Progenitor cell of endocrine pancreas (in vitro differentiated cells): Measurements from ENCODE around the gene SLC9A7. TPM values are rescaled to one million over a fixed set of nuclear protein-coding genes. Genes with fewer than 3 reads are reported as not detected.

ENCODE experiments used
- DNase-seq: peaks from one replicate; pipeline ENCODE4 v3.0.0; 2021; ENCODE audit warnings: low spot score; ENCODE audit not compliant: unreplicated experiment
- H3K27ac Mint-ChIP-seq: 2 replicates; pipeline ENCODE4 v1.8.0; 2021; ENCODE audit warnings: mild to moderate bottlenecking, moderate library complexity, mixed read lengths
- H3K27me3 Mint-ChIP-seq: 2 replicates; pipeline ENCODE4 v1.8.0; 2021; ENCODE audit warnings: mixed read lengths
- H3K36me3 Mint-ChIP-seq: 2 replicates; pipeline ENCODE4 v1.8.0; 2022; ENCODE audit warnings: mixed read lengths; ENCODE audit not compliant: insufficient read depth
- H3K4me1 Mint-ChIP-seq: 2 replicates; pipeline ENCODE4 v1.8.0; 2021; ENCODE audit warnings: low read depth, mixed read lengths
- H3K4me3 Mint-ChIP-seq: 2 replicates; pipeline ENCODE4 v1.8.0; 2021; ENCODE audit warnings: low read depth, mild to moderate bottlenecking, moderate library complexity, mixed read lengths
- H3K9me3 Mint-ChIP-seq: 2 replicates; pipeline ENCODE4 v1.8.0; 2021; ENCODE audit warnings: low read depth, mixed read lengths
- total RNA-seq: library from RNA; stranded (reverse); gene quantifications from 2 replicates; pipeline ENCODE4 v1.2.1, GENCODE V29; 2021
- TF ChIP-seq, protein P1 (sequence below): fragments of 200-600 bp; sonication (generic); IDR thresholded peaks from one replicate; pipeline ENCODE4 v1.5.0; 2021; ENCODE audit warnings: antibody characterized with exemption, mild to moderate bottlenecking; ENCODE audit not compliant: unreplicated experiment

SLC9A7 gene
- total RNA-seq, 1 donor from 2014 or later, result 9.5 TPM

DNA sequence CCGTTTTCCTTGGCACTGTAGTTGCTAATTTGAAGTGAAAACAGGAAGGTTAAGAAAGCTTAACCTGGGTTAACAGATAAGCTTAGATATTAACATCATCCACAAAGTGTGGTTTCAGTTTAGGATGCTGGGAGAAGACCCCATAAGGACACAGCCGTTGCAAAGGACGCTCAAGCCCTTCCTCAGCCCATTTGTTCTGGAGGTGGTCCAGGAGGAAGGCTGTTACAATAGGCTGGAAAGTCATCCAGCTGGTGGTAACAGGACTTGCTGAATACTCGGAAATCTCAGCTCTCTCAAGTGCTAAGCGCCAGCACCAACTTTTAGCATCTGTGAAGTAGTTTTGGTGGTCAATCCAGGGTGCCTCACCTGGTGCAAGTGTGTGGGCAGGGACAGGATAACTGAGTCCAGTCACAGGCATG lies 171.2 kb downstream of the SLC9A7 start:
- H3K9me3 Mint-ChIP-seq, result peaks cover 8% of the 10 kb centered on the region
- no peaks in the 10 kb centered on the region for H3K27me3 Mint-ChIP-seq
- no peak overlapping the region for H3K27ac Mint-ChIP-seq
- no peak overlapping the region for H3K4me3 Mint-ChIP-seq
- TF ChIP-seq, protein P1, sequence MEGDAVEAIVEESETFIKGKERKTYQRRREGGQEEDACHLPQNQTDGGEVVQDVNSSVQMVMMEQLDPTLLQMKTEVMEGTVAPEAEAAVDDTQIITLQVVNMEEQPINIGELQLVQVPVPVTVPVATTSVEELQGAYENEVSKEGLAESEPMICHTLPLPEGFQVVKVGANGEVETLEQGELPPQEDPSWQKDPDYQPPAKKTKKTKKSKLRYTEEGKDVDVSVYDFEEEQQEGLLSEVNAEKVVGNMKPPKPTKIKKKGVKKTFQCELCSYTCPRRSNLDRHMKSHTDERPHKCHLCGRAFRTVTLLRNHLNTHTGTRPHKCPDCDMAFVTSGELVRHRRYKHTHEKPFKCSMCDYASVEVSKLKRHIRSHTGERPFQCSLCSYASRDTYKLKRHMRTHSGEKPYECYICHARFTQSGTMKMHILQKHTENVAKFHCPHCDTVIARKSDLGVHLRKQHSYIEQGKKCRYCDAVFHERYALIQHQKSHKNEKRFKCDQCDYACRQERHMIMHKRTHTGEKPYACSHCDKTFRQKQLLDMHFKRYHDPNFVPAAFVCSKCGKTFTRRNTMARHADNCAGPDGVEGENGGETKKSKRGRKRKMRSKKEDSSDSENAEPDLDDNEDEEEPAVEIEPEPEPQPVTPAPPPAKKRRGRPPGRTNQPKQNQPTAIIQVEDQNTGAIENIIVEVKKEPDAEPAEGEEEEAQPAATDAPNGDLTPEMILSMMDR, result no peak
- no peaks in the 10 kb centered on the region for H3K36me3 Mint-ChIP-seq
- peaks cover 1% of the 10 kb centered on the region for H3K4me1 Mint-ChIP-seq
- DNase-seq, result no peak

DNA sequence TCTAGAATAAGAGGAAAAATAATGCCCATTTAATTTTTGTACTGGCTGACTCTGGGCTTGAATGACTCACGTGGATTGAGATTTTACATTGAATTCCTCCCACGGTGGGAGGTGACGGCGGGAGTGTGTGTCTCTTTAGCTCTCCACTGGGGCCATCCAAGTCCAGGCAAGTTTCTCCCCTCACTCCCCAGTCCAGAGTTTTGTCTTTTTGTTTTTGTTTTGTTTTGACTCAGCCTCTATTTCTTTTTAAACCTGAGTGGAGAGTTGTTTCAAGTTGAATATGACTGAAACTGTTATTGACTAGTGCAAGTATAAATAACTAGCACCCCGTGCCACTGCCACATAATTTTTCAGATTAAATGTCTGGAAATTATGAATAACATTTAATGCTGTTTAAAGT lies 171.8 kb downstream of the SLC9A7 start:
- H3K27ac Mint-ChIP-seq, result no peak overlapping the region
- no peaks in the 10 kb centered on the region for H3K27me3 Mint-ChIP-seq
- H3K9me3 Mint-ChIP-seq, result peaks cover 5% of the 10 kb centered on the region
- peaks cover 1% of the 10 kb centered on the region for H3K4me1 Mint-ChIP-seq
- no peaks in the 10 kb centered on the region for H3K36me3 Mint-ChIP-seq
- DNase-seq, result no peak
- no peak overlapping the region for H3K4me3 Mint-ChIP-seq
- TF ChIP-seq, protein P1, result no peak

DNA sequence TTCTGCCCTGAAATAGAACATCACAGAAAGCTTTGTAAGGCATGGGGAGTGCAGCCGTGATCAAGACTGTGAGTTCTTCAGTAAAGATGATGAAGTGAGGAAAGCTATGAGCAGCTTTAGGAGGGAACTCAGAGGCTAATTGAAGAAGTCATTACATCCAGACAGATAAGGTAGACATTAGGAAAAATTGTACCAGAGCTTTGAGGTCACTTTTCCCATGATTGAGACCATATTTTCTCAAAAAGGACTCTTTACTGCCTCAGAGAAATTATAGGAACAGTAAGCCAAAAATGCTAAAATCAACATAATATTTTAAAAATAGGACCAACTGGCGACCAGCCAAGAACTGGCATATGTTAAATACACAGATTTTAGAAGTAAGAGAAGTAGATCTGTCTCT lies 174.2 kb downstream of the SLC9A7 start:
- Mint-ChIP-seq H3K4me3 (no peak overlapping the region), H3K36me3 (no peaks in the 10 kb centered on the region), H3K9me3 (peaks cover 3% of the 10 kb centered on the region)

DNA sequence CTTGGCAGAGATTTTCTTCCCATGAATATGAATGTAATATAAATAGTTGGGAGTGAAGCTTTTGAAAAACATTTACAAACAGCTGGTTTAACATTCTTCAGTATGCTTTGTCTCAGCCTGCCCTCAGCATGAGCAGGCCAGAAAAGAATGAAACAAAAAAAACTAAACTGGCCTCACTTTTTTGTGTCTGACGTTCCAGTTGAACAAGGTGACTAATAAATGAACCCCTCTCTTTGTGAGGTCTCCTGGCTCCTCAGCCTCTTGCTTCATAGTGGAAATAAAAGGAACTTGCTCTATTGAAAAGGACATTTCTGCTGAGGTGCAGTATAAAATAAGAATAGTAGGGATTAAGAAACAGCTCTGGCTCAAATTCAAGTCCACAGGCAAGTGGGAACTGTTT lies 176.0 kb downstream of the SLC9A7 start:
- no peak overlapping the region for H3K4me3 Mint-ChIP-seq
- H3K27ac Mint-ChIP-seq, result no peak overlapping the region
- H3K4me1 Mint-ChIP-seq, result peaks cover 1% of the 10 kb centered on the region
- peaks cover 7% of the 10 kb centered on the region for H3K9me3 Mint-ChIP-seq
- TF ChIP-seq, protein P1, result no peak
- H3K27me3 Mint-ChIP-seq, result no peaks in the 10 kb centered on the region
- peaks cover 2% of the 10 kb centered on the region for H3K36me3 Mint-ChIP-seq
- DNase-seq, result no peak

More for the DNA sequence above, 174.2 kb downstream of the SLC9A7 start:
- no peak for DNase-seq
- H3K27me3 Mint-ChIP-seq, result no peaks in the 10 kb centered on the region
- no peak overlapping the region for H3K27ac Mint-ChIP-seq
- TF ChIP-seq, protein P1, result no peak
- H3K4me1 Mint-ChIP-seq, result peaks cover 1% of the 10 kb centered on the region

DNA sequence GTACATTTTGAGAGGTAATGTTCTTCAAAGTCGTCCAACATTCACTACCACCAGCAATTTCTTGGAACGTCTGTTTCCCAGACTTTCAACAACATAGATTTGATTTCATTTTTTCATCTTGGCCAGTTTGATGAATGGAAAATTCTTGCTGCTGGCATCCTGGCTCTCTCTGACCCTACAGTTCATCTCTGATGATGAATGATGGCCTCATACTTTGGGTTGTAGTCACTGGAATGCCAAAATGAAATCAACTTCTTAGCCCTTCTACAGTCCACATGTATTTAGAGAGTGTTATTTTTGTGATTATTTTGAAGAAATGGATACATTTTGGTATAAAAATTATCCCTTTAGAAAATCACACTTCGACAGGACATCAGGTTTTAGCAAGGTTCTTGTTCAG lies 176.6 kb downstream of the SLC9A7 start:
- Mint-ChIP-seq H3K36me3 (peaks cover 2% of the 10 kb centered on the region), H3K4me1 (no peaks in the 10 kb centered on the region), H3K27ac (no peak overlapping the region), H3K4me3 (no peak overlapping the region), H3K27me3 (peaks cover 1% of the 10 kb centered on the region), H3K9me3 (peaks cover 7% of the 10 kb centered on the region)
- no peak for DNase-seq
- TF ChIP-seq, protein P1, result no peak
